HEK293T (cell line): ENCODE results near the gene NELFA.

ENCODE experiments used
- CTCF ChIA-PET: fragments of 350-600 bp; formaldehyde crosslinking; extraction: SDS; loops from one replicate; lab custom pipeline; 2021; ENCODE audit warnings: antibody characterized with exemption, inconsistent platforms; lab: Yijun Ruan, JAX
- POLR2A ChIA-PET: fragments of 350-600 bp; formaldehyde crosslinking; extraction: SDS; loops from one replicate; lab custom pipeline; 2020; ENCODE audit warnings: antibody characterized with exemption, inconsistent platforms; lab: Yijun Ruan, JAX
- DNase-seq: peaks from one replicate; pipeline ENCODE4 v3.0.0; 2012; ENCODE audit warnings: mixed read lengths; ENCODE audit errors: extremely low spot score
- ARNT ChIP-seq: fragments of 450-650 bp; IDR thresholded peaks from 2 replicates; pipeline ENCODE4 v1.6.1; 2017; ENCODE audit warnings: mild to moderate bottlenecking
- BHLHE40 ChIP-seq: fragments of 450-650 bp; IDR thresholded peaks from 2 replicates; pipeline ENCODE4 v1.6.1; 2016; ENCODE audit warnings: mild to moderate bottlenecking, moderate library complexity, borderline replicate concordance
- CTBP1 ChIP-seq: fragments of 450-650 bp; IDR thresholded peaks from 2 replicates; pipeline ENCODE4 v1.6.1; 2016; ENCODE audit warnings: borderline replicate concordance
- ELF4 ChIP-seq: fragments of 450-650 bp; IDR thresholded peaks from 2 replicates; pipeline ENCODE4 v1.6.1; 2017; ENCODE audit warnings: antibody characterized with exemption
- FOXA1 ChIP-seq: fragments of 450-650 bp; IDR thresholded peaks from 2 replicates; pipeline ENCODE4 v1.6.1; 2016; ENCODE audit warnings: mild to moderate bottlenecking
- FOXK2 ChIP-seq: fragments of 450-650 bp; IDR thresholded peaks from 2 replicates; pipeline ENCODE4 v1.6.1; 2016; ENCODE audit warnings: mild to moderate bottlenecking
- FOXM1 ChIP-seq: fragments of 450-650 bp; IDR thresholded peaks from 2 replicates; pipeline ENCODE4 v1.6.1; 2017; ENCODE audit warnings: mild to moderate bottlenecking, borderline replicate concordance
- HDGF ChIP-seq: fragments of 450-650 bp; IDR thresholded peaks from 2 replicates; pipeline ENCODE4 v1.6.1; 2017; ENCODE audit warnings: antibody characterized with exemption, borderline replicate concordance
- L3MBTL2 ChIP-seq: fragments of 450-650 bp; conservative IDR thresholded peaks from 2 replicates; pipeline ENCODE4 v1.6.1; 2016; ENCODE audit warnings: mild to moderate bottlenecking
- LEF1 ChIP-seq: fragments of 450-650 bp; IDR thresholded peaks from 2 replicates; pipeline ENCODE4 v1.6.1; 2017; ENCODE audit warnings: mild to moderate bottlenecking, borderline replicate concordance
- NFRKB ChIP-seq: fragments of 450-650 bp; IDR thresholded peaks from 2 replicates; pipeline ENCODE4 v1.6.1; 2016; ENCODE audit warnings: mild to moderate bottlenecking, moderate library complexity
- SP1 ChIP-seq: fragments of 450-650 bp; IDR thresholded peaks from 2 replicates; pipeline ENCODE4 v1.6.1; 2017
- SUZ12 ChIP-seq: fragments of 450-650 bp; IDR thresholded peaks from 2 replicates; pipeline ENCODE4 v1.6.1; 2016; ENCODE audit warnings: mild to moderate bottlenecking
- TARDBP ChIP-seq: fragments of 450-650 bp; IDR thresholded peaks from 2 replicates; pipeline ENCODE4 v1.6.1; 2016
- ZNF384 ChIP-seq: fragments of 450-650 bp; IDR thresholded peaks from 2 replicates; pipeline ENCODE4 v1.6.1; 2016
- TF ChIP-seq, protein P1 (sequence below): fragments of 450-650 bp; IDR thresholded peaks from 2 replicates; pipeline ENCODE4 v1.6.1; 2016

The NELFA gene

DNA sequence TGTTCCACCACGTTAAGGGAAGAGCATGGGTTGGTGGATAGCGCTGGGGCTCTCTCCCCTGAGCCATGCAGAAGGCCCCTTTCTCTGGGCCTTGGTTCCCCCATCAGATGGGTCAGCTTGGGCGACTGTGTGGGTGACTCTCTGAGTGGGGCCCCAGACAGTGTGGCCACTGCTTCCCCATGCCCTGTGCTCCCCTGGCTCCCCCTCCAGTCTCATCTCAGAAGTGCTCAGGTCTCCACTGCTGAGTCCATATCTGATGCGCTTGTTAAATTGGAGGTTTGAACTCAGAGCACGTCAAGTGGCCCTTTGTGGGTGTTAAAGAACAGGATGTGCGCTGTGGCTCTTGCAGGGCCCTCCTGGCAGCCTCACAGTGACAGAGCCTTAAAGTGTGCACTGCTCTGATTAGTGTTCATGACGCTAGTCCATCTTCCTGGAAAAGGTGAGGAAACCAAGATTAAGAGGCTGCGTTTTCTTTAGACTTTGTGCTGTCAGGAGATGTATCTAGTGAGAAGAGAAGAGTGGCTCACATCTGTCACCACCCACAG, 59.8 kb downstream of the NELFA start:
- CTCF ChIA-PET, result no interaction called here
- DNase-seq, result no peak
- POLR2A ChIA-PET, result no interaction called here
- TF ChIP-seq HDGF (no peak), SUZ12 (no peak), CTBP1 (no peak), L3MBTL2 (no peak), FOXK2 (no peak), BHLHE40 (no peak), TARDBP (no peak), LEF1 (no peak), NFRKB (no peak)

DNA sequence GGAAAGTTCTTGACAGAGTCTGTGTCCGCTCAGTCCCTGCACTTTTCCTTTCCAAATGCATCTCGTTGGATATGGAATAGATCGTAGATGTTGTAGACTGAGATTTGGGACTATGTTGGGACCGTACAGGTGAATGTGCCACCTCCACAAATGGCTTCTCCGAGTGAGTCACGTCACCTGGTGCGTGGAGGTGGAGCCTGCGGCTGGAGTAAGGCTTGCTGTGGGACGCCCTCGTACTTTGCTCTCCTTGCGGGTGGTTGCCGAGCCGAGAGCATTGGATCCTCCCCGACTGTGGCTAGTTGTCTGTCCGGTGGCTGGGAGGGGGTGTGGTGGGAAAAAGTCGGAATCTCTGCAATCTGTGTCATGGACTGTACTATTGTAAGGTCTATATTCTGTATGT, 60.5 kb downstream of the NELFA start:
- CTCF ChIA-PET, result no interaction called here
- TF ChIP-seq SUZ12 (no peak), LEF1 (no peak), HDGF (no peak), FOXK2 (no peak), L3MBTL2 (no peak)
- POLR2A ChIA-PET, result no interaction called here
- no peak for DNase-seq

DNA sequence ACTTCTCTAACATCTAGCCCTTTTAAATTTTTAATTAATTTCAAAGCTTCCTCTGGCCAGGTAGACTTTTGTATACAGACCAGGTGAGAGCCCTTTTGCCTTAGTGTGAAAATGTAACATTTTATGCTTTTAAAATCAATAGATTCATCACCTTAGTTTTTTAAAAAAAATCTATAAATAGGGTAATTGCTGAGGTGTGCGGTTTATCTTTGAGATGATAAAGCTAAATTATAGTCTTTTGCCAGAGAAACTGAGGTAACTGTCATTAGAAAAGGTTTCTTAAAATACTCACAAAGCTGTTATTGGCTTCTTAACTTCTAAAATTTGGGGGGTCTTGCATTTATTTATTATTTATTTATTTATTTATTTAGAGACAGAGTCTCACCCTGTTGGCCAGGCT, 62.9 kb downstream of the NELFA start:
- no peak for DNase-seq
- no peak for TF ChIP-seq FOXA1
- TF ChIP-seq NFRKB, result no peak
- TF ChIP-seq TARDBP, result no peak
- TF ChIP-seq FOXM1, result no peak
- TF ChIP-seq ZNF384, result no peak
- no peak for TF ChIP-seq FOXK2
- TF ChIP-seq ELF4, result no peak
- no peak for TF ChIP-seq BHLHE40
- TF ChIP-seq CTBP1, result no peak
- no peak for TF ChIP-seq HDGF
- no peak for TF ChIP-seq ARNT
- TF ChIP-seq LEF1, result no peak
- TF ChIP-seq SUZ12, result no peak
- TF ChIP-seq, protein P1, sequence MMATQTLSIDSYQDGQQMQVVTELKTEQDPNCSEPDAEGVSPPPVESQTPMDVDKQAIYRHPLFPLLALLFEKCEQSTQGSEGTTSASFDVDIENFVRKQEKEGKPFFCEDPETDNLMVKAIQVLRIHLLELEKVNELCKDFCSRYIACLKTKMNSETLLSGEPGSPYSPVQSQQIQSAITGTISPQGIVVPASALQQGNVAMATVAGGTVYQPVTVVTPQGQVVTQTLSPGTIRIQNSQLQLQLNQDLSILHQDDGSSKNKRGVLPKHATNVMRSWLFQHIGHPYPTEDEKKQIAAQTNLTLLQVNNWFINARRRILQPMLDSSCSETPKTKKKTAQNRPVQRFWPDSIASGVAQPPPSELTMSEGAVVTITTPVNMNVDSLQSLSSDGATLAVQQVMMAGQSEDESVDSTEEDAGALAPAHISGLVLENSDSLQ, result no peak
- TF ChIP-seq L3MBTL2, result no peak
- CTCF ChIA-PET, result no interaction called here
- POLR2A ChIA-PET, result interaction anchor here (0.7 kb wide), 1 partner anchor 9 kb away, joined by 3 read pairs; no protein-coding TSS in a partner anchor

DNA sequence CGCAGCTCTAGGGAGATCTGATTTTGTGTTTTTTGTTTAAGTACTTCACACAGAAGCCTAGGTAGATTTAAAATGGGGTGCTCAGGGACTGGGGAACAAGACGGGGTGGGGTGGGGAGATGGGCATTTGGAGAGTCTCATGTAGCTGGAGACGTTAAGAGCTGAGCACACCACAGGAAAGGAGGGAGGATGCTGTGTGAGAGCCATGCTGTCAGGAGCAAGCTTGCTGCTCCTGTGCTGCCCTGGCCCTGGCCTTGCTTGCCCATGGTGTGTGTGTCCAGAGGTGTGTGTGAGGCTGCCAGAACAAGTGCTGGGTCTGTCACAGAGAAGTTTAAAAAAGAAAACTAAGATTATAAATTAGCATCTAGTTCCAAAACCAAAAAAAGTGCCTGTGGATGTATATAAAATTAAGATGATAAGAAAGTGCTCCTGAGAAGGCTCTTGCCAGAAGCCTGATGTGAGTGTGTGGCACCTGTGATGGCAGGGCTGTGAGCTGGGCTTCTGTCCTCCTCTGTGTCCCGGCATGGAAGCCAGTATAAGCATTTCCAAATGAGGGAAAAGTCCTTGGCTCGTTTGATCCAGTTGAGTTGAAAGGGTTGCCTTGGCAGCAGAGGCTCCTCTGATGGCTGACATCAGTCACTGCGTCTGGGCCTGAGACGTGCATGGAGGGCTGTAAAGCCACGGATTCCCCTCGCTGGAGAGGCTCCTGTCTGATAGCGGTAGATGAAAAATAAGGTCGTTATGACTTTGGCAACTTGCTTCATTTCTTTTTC, 63.5 kb downstream of the NELFA start:
- DNase-seq, result no peak
- CTCF ChIA-PET, result no interaction called here
- POLR2A ChIA-PET, result interaction anchor here (0.7 kb wide), 1 partner anchor 8 kb away, joined by 3 read pairs; no protein-coding TSS in a partner anchor

DNA sequence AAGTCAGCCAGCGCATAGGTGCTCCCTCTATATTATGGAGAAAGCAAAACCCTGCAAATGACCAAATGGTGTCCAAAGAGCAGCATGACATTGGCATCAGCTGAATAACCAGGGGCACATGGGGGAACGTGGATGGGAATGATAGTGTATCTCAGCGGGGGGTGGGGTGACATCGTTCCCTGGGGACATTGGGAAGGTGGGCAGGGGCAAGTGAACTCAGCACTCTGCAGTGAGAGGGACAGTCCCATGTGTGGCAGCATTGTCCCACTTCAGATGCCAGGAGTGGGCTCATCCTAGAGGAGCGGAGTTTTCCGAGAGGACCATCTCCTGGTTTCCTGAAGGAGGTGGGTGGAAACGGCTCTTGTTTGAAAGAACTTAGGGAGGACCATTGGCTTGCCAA, 64.8 kb downstream of the NELFA start:
- ChIA-PET POLR2A (no interaction called here), CTCF (no interaction called here)
- no peak for DNase-seq
- TF ChIP-seq LEF1 (no peak), BHLHE40 (no peak), ELF4 (no peak)

More for the DNA sequence above, 63.5 kb downstream of the NELFA start:
- TF ChIP-seq ZNF384 (no peak), LEF1 (no peak), L3MBTL2 (no peak), ELF4 (no peak), ARNT (no peak), FOXK2 (no peak), HDGF (no peak), FOXM1 (no peak), SP1 (no peak), BHLHE40 (no peak), TARDBP (no peak), NFRKB (no peak), CTBP1 (no peak)
- TF ChIP-seq, protein P1, result no peak

DNA sequence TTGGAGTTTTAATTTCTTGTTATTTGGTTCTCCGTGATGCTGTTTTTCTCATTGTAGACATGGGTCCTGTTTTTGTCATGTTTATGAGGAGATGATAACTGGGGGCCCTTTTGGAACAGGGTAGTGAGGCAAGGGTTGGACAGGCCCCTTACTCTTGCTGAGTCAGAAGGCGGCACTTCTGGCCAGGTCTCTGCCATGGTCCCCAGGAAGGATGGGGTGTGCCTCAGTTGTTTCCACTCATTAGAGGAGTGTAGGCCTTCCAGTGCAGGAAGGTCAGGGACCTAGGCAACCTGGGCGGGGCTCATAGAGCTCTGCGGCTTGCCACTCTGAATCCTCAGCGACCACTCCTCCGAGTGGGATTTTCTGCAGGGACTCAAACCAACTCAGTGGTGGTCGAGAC, 68.2 kb downstream of the NELFA start:
- ChIA-PET CTCF (no interaction called here), POLR2A (no interaction called here)
- no peak for DNase-seq
- no peak for TF ChIP-seq BHLHE40
- TF ChIP-seq TARDBP, result no peak
- TF ChIP-seq HDGF, result no peak
